GM12872 (cell line): ENCODE results near the gene SETD7.

ENCODE experiments used
- CTCF ChIP-seq: IDR thresholded peaks from 3 replicates; pipeline ENCODE4 v1.5.1; 2011; ENCODE audit warnings: low read depth, mild to moderate bottlenecking, low read length, moderate library complexity; ENCODE audit not compliant: insufficient read depth

The SETD7 gene

GRCh38 chr4:139522457-139522856, 33.6 kb downstream of the SETD7 start:
- TF ChIP-seq CTCF, result peak; percentile 14; the same call in 1 of the 3 replicates

GRCh38 chr4:139521754-139522401, 34.1 kb downstream of the SETD7 start:
- no peak for TF ChIP-seq CTCF

GRCh38 chr4:139515531-139515958, 40.5 kb downstream of the SETD7 start:
- TF ChIP-seq CTCF, result no peak

GRCh38 chr4:139514382-139515059, 41.5 kb downstream of the SETD7 start:
- no peak for TF ChIP-seq CTCF

GRCh38 chr4:139511320-139511719, 44.7 kb downstream of the SETD7 start:
- TF ChIP-seq CTCF, result no peak

- peak; percentile 35; the same call in 1 of the 3 replicates for TF ChIP-seq CTCF
Observed at GRCh38 chr4:139509727-139510410, 46.1 kb downstream of the SETD7 start.

- no peak for TF ChIP-seq CTCF
Observed at GRCh38 chr4:139508581-139509237, 47.3 kb downstream of the SETD7 start.
